HCT116 (cell line): ENCODE data around the gene NECAB3. TPM values are rescaled to one million over a fixed set of nuclear protein-coding genes. Genes with fewer than 3 reads are reported as not detected.

Source experiments
- ATAC-seq: fragments of 200-7000 bp; cut with Tn5 transposase; 2 replicates; pipeline ENCODE4 v1.9.1; 2020; ENCODE audit warnings: mild to moderate bottlenecking, moderate library complexity
- BruUV-seq: library from RNA; stranded (reverse); fragments of 400-500 nt; replicated peaks from 2 replicates; lab custom pipeline; 2021; lab: Mats Ljungman, UMichigan
- CTCF ChIA-PET: fragments of 300-600 bp; sonication (Branson Sonifier 250); formaldehyde crosslinking; loops from one replicate; lab custom pipeline; 2021; ENCODE audit warnings: antibody characterized with exemption; lab: Charles Lee
- POLR2A ChIA-PET: fragments of 300-600, 350-600 bp; sonication (Branson Sonifier 250); formaldehyde crosslinking; loops from one replicate; lab custom pipeline; 2021; ENCODE audit warnings: antibody characterized with exemption; lab: Charles Lee
- RAD21 ChIA-PET, 2 experiments: fragments of 300-600 bp; sonication (Branson Sonifier 250); formaldehyde crosslinking; loops; one replicate each; lab custom pipeline; 2023; ENCODE audit warnings: low total read pairs in 2 of 2; ENCODE audit not compliant: uncharacterized antibody in 2 of 2, unreplicated experiment in 2 of 2, low non-redundant PET in 1 of 2; lab: Charles Lee
- DNase-seq: peaks from one replicate; pipeline ENCODE4 v3.0.0-alpha.2; 2010; ENCODE audit warnings: low read depth, low spot score
- H2AFZ ChIP-seq: fragments of 200-600 bp; shearing (Covaris generic), sonication (generic); 2 replicates; pipeline ENCODE4 v1.6.1; 2017; ENCODE audit warnings: low read depth, mixed run types, mixed read lengths, antibody characterized with exemption, low read length; ENCODE audit not compliant: poor library complexity, severe bottlenecking
- H3K27ac ChIP-seq: 2 replicates; pipeline ENCODE4 v1.5.1; 2012; ENCODE audit warnings: low read depth, low read length
- H3K27me3 ChIP-seq: fragments of 200-600 bp; sonication (generic); 2 replicates; pipeline ENCODE4 v1.6.1; 2016; ENCODE audit warnings: mixed run types, low read length, mixed read lengths; ENCODE audit not compliant: insufficient read depth
- H3K36me3 ChIP-seq, 2 experiments: fragments of 200-500 bp in 1 of 2; fragments of 200-600 bp in 1 of 2; sonication (Bioruptor generic) in 1 of 2; sonication (generic) in 1 of 2; 2 replicates each; pipeline versions ENCODE4 v1.5.1 to v1.6.1; 2014 to 2016; ENCODE audit warnings: low read length in 2 of 2, inconsistent platforms in 1 of 2, mixed read lengths in 1 of 2, mixed run types in 1 of 2; ENCODE audit not compliant: insufficient read depth in 2 of 2, control insufficient read depth in 1 of 2
- H3K4me1 ChIP-seq, 2 experiments: fragments of 200-600 bp in 1 of 2; sonication (generic) in 1 of 2; 2 replicates each; pipeline versions ENCODE4 v1.5.1 to v1.6.1; 2012 to 2017; ENCODE audit warnings: low read length in 2 of 2, inconsistent platforms in 1 of 2, mild to moderate bottlenecking in 1 of 2, mixed read lengths in 1 of 2, mixed run types in 1 of 2, moderate library complexity in 1 of 2; ENCODE audit not compliant: insufficient read depth in 2 of 2, control insufficient read depth in 1 of 2
- H3K4me2 ChIP-seq: fragments of 200-600 bp; sonication (generic); 2 replicates; pipeline ENCODE4 v1.6.1; 2017; ENCODE audit warnings: mixed run types, low read length, mixed read lengths
- H3K4me3 ChIP-seq, 2 experiments: fragments of 200-600 bp in 1 of 2; sonication (generic) in 1 of 2; replicated peaks in 1 of 2; 2 replicates each; pipeline ENCODE4 v1.5.1; 2011 to 2016; ENCODE audit warnings: low read length in 2 of 2, control low read depth in 1 of 2, low read depth in 1 of 2, mild to moderate bottlenecking in 1 of 2, mixed read lengths in 1 of 2, mixed run types in 1 of 2
- H3K79me2 ChIP-seq: fragments of 200-600 bp; sonication (generic); 2 replicates; pipeline ENCODE4 v1.6.1; 2017; ENCODE audit warnings: mild to moderate bottlenecking, mixed run types, low read length, moderate library complexity, mixed read lengths; ENCODE audit not compliant: insufficient read depth
- H3K9ac ChIP-seq: fragments of 200-600 bp; sonication (generic); 2 replicates; pipeline ENCODE4 v1.6.1; 2016; ENCODE audit warnings: low read length, mixed read lengths
- H3K9me2 ChIP-seq: fragments of 200-600 bp; sonication (generic), shearing (Covaris generic); 2 replicates; pipeline ENCODE4 v1.6.1; 2017; ENCODE audit warnings: mixed run types, mild to moderate bottlenecking, moderate library complexity; ENCODE audit not compliant: insufficient read depth
- H3K9me3 ChIP-seq, 2 experiments: fragments of 200-500 bp in 1 of 2; fragments of 200-600 bp in 1 of 2; sonication (Bioruptor generic) in 1 of 2; sonication (generic) in 1 of 2; 2 replicates each; pipeline ENCODE4 v1.6.1; 2014 to 2017; ENCODE audit warnings: low read length in 2 of 2, mixed read lengths in 2 of 2, inconsistent platforms in 1 of 2, low read depth in 1 of 2, mild to moderate bottlenecking in 1 of 2, mixed run types in 1 of 2, moderate library complexity in 1 of 2; ENCODE audit not compliant: control insufficient read depth in 1 of 2, insufficient read depth in 1 of 2
- H4K20me1 ChIP-seq: fragments of 200-600 bp; sonication (generic), shearing (Covaris generic); 2 replicates; pipeline ENCODE4 v1.6.1; 2017; ENCODE audit warnings: mixed run types, mild to moderate bottlenecking, moderate library complexity; ENCODE audit not compliant: insufficient read depth
- CEBPB ChIP-seq: IDR thresholded peaks from 2 replicates; pipeline ENCODE4 v1.6.1; 2012; ENCODE audit warnings: low read depth
- EGR1 ChIP-seq: IDR thresholded peaks from 2 replicates; pipeline ENCODE4 v1.6.1; 2012; ENCODE audit warnings: low read depth
- ELF1 ChIP-seq: IDR thresholded peaks from 2 replicates; pipeline ENCODE4 v1.6.1; 2012; ENCODE audit warnings: low read depth, borderline replicate concordance
- POLR2A ChIP-seq: IDR thresholded peaks from 2 replicates; pipeline ENCODE4 v1.7.0; 2011; ENCODE audit warnings: borderline replicate concordance; ENCODE audit not compliant: insufficient read depth, insufficient read length; ENCODE audit errors: extremely low read depth
- RAD21 ChIP-seq: IDR thresholded peaks from 2 replicates; pipeline ENCODE4 v1.6.1; 2012; ENCODE audit warnings: low read depth, mild to moderate bottlenecking
- SIN3A ChIP-seq: IDR thresholded peaks from 2 replicates; pipeline ENCODE4 v1.6.1; 2012; ENCODE audit warnings: low read depth
- SP1 ChIP-seq: IDR thresholded peaks from 2 replicates; pipeline ENCODE4 v1.6.1; 2012; ENCODE audit warnings: low read depth
- SRF ChIP-seq: IDR thresholded peaks from 2 replicates; pipeline ENCODE4 v1.6.1; 2012; ENCODE audit warnings: low read depth
- TCF7L2 ChIP-seq: IDR thresholded peaks from 2 replicates; pipeline ENCODE4 v1.7.0; 2011; ENCODE audit warnings: borderline replicate concordance, inconsistent platforms; ENCODE audit not compliant: insufficient read depth, insufficient read length; ENCODE audit errors: extremely low read depth
- ZBTB33 ChIP-seq: IDR thresholded peaks from 2 replicates; pipeline ENCODE4 v1.6.1; 2011; ENCODE audit warnings: mild to moderate bottlenecking, low read length, moderate library complexity; ENCODE audit not compliant: insufficient replicate concordance; ENCODE audit errors: extremely low read depth
- ZFX ChIP-seq: fragments of 450-650 bp; IDR thresholded peaks from 2 replicates; pipeline ENCODE4 v1.6.1; 2017
- intact Hi-C: fragments of 100-400 bp; cut with micrococcal nuclease; formaldehyde crosslinking; loops from 2 replicates; pipeline ENCODE4 v1.10.0; 2022
- total RNA-seq: library from RNA; stranded (reverse); gene quantifications from one replicate; pipeline ENCODE4 v1.2.1, GENCODE V29; 2021; ENCODE audit not compliant: unreplicated experiment
- TF ChIP-seq, protein P1 (sequence below): IDR thresholded peaks from 2 replicates; pipeline ENCODE4 v1.6.1; 2012

NECAB3 gene
- total RNA-seq, 1 experiment from 2014 or later: 48.1 TPM

- intact Hi-C loops: no loop called here
- no peak overlapping the region for H3K4me3 ChIP-seq
- ChIA-PET POLR2A (no interaction called here), CTCF (no interaction called here), RAD21 (no interaction called here)
- H3K9ac ChIP-seq: no peak overlapping the region
- no peak overlapping the region for H2AFZ ChIP-seq
- H3K9me3 ChIP-seq: no peaks in the 10 kb centered on the region
- no TSS peak for BruUV-seq
- H3K79me2 ChIP-seq: no peaks in the 10 kb centered on the region
- no peak overlapping the region for H3K27ac ChIP-seq
- no peak for DNase-seq
- H3K9me2 ChIP-seq: no peaks in the 10 kb centered on the region
- no peaks in the 10 kb centered on the region for H3K27me3 ChIP-seq
- H3K36me3 ChIP-seq: no peaks in the 10 kb centered on the region; a peak in 1 of 4 replicates
- TF ChIP-seq SRF (no peak), ELF1 (no peak), SP1 (no peak), TCF7L2 (no peak), EGR1 (no peak), RAD21 (no peak), ZBTB33 (no peak), POLR2A (no peak), SIN3A (no peak), ZFX (no peak), CEBPB (no peak)
- TF ChIP-seq, protein P1, sequence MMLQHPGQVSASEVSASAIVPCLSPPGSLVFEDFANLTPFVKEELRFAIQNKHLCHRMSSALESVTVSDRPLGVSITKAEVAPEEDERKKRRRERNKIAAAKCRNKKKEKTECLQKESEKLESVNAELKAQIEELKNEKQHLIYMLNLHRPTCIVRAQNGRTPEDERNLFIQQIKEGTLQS: no peak
- TF ChIP-seq, all 23 proteins: peak for 0
- no peak for ATAC-seq
- H3K4me2 ChIP-seq: no peak overlapping the region
- H3K4me1 ChIP-seq: no peaks in the 10 kb centered on the region
- no peaks in the 10 kb centered on the region for H4K20me1 ChIP-seq
Measured at GRCh38 chr20:33629979-33630378, 44.2 kb downstream of the NECAB3 start.
